GM18870 (cell line): ENCODE data around the gene ZSCAN10.
"Not testable (repeated sequence)": the region's sequence is repeated elsewhere in the genome, so short reads cannot be mapped to it uniquely, and the experiment has no call there.

Experiments used
- ATAC-seq: cut with Tn5 transposase; IDR thresholded peaks from one replicate; pipeline ENCODE4 v1.9.1; 2021; ENCODE audit warnings: moderate library complexity; ENCODE audit not compliant: unreplicated experiment

ZSCAN10 gene

DNA sequence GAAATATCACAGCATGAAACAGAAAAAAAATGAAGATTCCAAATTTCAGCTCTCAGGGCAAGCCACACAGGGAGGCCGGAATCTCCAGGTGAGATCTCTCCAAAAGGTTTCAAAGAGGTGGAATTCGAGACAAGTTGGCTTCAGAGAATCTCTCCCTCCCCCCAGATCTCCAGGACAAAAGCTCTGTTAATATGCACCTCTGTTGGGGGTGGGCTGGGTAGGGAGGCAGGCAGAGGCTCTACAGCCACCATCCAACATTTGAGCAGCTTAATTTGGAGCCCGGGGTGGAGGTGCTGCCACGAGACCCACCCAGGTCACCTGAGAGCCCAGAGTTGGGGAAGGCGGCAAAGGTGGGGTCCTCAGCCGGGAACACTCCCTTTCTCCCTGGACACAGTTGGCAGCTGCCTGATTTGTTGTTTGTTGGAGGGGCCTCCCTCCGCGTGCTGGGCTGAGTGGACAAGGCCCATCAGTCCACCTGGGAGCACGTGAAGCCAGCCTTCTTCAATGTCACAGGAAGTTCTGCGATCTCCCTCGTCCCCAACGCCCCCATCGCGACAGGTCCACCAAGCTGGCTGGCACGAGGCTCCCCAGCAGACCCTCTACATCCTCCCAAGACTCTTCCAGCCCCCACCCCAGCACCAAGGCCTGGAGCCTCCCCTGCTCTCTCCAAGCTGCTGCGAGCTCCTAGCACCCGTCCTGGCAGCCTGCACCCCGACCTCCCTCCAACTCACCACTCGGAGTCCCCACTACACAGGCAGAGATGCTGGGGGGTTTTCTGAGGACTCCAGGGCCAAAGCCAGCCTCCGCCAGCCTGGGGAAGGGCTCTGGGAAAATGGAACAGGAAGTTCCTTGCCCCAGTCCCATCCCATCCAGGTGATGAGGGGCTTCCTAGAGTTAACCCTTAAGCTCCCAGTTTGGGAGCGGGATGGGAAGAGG is at the start of gene ZSCAN10:
TSS of gene ZSCAN10 (minus strand) at position 836 of the 936 bp plus-strand sequence. CDS start 6,357 bp downstream, outside the sequence.
- ATAC-seq, result no peak

GRCh38 chr16:3148256-3149192 is 49.4 kb upstream of the ZSCAN10 start:
- ATAC-seq, result no peak

DNA sequence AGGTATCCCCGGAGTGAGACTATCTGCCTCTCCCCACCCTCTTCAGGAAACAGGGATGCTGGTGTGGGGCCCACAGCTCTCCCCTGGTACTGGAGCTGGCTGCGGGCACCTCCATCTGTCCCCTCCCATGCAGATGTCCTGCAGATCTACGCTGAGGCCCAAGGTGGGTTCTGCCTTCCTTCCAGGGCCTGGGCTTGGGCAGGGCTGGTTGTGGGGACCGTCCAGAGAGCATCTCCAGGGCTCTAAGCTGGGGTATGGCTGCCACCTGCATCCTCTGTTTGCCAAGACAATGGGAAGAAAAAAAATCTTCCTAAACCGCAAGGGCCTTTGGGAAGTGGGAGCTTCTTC is 48.6 kb upstream of the ZSCAN10 start:
- ATAC-seq, result no peak

DNA sequence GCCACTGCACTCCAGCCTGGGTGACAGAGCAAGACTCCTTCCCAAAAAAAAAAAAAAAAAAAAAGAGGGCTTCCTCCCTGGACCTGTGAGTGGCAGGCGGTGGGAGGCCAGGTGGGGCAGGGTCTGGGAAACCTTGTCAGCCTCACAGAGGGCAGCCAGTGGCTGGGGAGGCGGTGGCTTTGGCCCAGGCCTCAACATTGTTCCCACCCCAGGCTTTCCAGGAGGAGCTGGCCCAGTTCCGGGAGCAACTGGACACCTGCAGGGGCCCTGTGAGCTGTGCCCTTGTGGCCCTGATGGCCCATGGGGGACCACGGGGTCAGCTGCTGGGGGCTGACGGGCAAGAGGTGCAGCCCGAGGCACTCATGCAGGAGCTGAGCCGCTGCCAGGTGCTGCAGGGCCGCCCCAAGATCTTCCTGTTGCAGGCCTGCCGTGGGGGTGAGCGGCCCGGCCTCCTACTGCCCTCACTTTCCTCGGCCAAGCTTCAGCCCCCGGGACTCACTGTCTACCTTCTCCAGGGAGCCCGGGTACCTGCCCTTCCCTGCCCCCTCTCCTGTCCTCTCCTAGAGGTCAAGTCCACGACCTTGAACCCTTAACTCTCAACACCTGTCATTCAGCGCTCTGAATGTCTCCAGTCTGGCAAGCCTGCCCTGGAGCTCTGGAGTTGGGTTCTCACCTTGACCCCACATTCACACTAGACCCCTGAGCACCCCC is 48.1 kb upstream of the ZSCAN10 start:
- no peak for ATAC-seq

GRCh38 chr16:3145660-3146059 is 46.6 kb upstream of the ZSCAN10 start:
- no peak for ATAC-seq

DNA sequence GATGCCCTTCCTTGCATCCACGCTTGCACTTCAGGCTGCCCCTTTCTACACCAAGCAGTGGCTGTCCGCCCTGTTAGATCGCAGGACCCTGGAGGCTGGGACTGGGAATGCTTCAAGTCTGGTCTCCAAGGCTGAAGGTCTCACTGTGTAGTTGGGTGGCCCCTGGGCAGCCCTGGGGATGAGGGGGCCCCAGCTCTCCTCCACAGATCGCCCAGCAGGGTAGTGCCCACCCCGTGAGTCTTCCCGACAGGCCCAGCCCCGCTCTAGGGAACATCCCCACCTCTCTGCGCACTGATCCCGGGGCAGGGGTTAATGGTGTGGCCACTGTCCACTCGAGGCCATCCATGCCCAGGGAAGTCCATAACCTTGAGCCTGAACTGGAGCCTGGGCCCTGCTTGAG is 46.1 kb upstream of the ZSCAN10 start:
- ATAC-seq, result no peak

GRCh38 chr16:3144321-3144983 is 45.4 kb upstream of the ZSCAN10 start:
- ATAC-seq, result no peak

DNA sequence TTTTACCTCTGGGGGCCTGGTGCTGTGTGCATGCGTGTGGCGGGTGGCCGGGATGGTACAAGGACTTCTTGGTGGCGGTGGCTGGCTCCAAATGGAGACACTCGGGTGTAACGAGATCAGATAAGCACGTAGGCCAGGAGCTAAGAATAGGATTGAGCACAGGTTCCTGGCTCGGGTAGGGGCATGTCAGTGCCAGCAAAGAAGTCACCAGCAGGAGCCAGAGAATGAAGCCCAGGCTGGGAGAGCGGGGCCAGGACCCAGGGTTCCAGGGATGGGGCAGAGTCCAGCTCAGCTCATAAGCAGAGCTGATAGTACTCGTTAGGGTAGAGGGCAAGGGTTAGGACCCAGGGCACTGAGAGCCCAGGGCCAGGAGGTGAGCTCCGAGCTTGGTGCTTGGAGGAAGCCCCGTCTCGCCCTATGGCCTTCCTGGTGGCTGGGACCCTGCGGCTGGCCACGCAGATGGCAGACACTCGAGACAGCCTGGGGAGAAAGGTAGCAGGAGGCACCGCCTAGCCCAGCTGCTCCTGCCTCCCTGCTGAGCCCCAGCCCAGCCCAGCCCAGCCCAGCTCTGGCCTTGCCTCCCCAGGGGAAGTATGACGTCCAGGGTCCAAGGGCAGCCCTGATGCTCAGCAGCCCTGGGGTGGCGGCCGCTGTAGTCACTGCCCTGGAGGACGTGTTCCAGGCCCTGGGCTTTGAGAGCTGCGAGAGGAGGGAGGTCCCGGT is 44.7 kb upstream of the ZSCAN10 start:
- ATAC-seq, result no peak

GRCh38 chr16:3143189-3143588 is 44.1 kb upstream of the ZSCAN10 start:
- no peak for ATAC-seq

- ATAC-seq, result no peak
These were observed 43.7 kb upstream of the ZSCAN10 start for GRCh38 chr16:3142770-3143169.

DNA sequence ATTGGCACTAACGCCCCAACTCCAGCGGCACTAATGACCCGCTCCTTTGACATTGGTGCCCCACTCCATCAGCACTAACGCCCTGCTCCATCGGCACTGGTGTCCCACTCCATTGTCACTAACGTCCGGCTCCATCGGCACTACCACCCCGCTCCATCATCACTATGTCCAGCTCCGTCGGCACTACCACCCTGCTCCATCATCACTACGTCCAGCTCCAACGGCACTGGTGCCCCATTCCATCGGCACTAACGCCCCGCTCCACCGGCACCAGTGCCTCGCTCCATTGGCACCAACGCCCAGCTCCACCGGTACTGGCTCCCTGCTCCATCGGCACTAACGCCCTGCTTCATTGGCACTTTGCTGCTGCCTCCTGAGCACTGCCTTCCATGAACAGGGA is 43.2 kb upstream of the ZSCAN10 start:
- ATAC-seq, result no peak

DNA sequence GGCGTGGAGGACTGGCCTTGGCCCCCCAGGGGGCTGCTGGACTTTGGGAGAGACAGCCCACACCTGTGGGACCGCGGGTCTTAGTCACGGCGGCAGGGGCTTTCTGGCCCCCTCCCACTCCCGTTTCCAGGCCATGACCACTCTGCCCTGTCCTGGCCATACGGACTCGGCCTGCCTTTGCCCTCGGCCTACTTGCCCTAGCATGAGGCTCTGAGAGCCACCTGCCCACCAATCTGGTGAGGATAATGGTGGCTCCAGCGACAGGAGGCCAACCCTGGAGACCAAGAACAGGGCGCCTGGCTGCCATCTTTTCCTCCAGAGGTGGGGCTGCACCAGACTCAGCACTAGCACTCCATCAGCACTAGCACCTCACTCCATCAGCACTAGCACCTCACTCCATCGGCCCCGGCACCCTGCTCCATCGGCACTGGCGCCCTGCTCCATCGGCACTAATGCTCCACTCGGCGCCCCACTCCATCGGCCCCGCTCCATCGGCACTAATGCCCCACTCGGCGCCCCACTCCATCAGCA is 42.8 kb upstream of the ZSCAN10 start:
- ATAC-seq, result no peak

DNA sequence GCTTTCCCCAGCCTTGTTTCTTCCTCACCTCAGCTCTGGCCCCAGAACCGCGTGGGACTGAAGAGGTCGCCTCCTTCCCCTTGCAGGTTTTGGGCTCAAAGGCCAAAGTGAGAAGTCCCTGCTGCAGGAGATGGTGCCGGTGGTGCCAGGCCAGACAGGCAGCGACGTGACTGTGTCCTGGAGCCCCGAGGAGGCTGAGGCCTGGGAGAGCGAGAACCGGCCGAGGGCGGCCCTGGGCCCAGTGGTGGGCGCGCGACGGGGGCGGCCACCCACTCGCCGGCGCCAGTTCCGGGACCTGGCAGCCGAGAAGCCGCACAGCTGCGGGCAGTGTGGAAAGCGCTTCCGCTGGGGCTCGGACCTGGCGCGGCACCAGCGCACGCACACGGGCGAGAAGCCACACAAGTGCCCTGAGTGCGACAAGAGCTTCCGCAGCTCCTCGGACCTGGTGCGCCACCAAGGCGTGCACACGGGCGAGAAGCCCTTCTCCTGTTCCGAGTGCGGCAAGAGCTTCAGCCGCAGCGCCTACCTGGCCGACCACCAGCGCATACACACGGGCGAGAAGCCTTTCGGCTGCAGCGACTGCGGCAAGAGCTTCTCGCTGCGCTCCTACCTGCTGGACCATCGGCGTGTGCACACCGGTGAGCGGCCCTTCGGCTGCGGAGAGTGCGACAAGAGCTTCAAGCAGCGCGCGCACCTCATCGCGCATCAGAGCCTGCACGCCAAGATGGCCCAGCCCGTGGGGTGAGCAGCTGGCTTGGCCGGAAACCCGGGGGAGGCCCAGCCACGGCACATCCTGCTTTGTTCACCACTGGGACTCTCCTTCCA is 41.7 kb upstream of the ZSCAN10 start:
- ATAC-seq, result no peak

DNA sequence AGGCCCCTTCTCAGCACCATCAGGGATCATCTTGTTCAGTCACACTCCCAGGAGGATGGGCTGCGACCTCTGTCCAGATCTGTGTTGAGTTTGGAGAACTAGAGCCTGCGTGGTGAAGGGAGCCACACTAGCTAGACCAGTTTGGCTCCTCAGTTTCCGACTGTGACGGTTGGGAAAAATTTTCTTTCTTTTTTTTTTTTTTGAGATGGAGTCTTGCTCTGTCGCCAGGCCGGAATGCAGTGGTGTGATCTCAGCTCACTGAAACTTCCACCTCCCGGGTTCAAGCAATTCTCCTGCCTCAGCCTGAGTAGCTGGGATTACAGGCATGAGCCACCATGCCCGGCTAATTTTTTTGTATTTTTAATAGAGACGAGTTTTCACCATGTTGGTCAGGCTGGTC is 40.5 kb upstream of the ZSCAN10 start:
- not testable (repeated sequence) for ATAC-seq

DNA sequence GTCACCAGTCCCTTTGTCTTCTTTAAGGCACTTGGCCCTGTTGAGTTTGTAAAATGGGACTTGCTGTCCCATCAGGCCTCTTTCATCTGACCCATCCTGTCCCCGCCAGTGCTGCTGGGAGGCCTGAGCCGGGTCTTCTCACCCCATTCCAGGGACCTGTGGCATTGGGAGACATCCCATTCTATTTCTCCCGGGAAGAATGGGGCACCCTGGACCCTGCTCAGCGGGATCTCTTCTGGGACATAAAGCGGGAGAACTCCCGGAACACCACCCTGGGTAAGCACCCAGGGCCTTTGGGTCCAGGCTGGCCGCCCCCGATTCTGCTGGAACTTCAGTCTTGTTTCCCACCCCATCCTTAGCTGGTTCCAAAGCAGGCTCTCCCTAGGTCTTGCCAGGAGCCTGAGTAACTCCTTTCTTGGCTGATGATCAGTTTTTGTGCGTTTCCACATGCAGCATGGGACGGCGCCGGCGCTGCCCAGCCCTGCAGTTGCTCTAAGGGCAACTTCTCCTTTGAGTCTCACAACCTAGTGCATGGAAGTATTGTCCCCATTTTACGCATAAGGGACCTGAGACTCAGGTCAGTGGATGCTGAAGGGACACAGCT is 39.8 kb upstream of the ZSCAN10 start:
- no peak for ATAC-seq

DNA sequence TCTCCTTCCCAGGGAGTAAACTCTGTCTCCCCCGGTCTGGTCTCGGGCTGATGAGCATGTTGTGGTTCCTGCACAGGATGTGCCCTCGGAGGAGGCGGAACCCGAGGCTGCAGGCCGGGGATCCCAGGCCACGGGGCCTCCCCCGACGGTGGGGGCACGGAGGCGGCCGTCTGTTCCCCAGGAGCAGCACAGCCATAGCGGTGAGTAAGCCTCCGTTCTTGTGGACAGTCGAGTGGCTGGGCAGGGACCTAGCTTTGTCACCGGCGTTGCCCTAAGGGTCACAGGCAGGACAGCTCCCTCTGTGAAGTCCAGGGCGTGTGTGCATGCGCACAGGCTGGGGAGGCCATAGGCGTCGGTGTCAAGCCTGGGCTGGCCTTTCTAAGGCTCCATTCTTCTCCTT is 39.2 kb upstream of the ZSCAN10 start:
- ATAC-seq, result no peak

- no peak for ATAC-seq
These were observed 38.2 kb upstream of the ZSCAN10 start for GRCh38 chr16:3137267-3137666.

GRCh38 chr16:3135126-3135715 is 36.1 kb upstream of the ZSCAN10 start:
- ATAC-seq, result peak; percentile 29
